Measurements from ENCODE around the gene CYB5RL. TPM values are rescaled to one million over a fixed set of nuclear protein-coding genes. Genes with fewer than 3 reads are reported as not detected.

CYB5RL gene
- total and polyA plus RNA-seq, 2 of the 8 experiments (the other 6 are each of a cell fraction or from before 2014, with no cell fraction given), result 13.2 to 14.1 TPM

DNA sequence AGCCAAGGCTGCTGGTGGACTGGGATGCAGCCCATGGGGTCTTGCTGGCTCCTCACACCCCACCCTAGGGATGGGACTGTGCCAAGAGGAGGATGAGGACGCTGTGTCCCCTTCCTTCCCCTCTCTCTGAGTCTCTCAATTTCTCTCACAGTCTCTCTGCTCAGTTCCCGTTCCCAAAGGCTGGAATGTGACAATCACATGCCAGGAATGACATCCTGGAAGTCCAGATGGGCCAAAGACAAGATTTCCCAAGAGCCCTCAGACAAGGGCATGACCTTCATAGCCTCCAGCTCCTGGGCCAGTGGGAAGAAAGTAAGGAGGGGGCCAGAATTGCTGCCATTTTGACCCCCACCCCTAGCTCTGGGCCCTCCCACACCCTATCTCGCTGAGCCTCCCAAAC, 39.5 kb downstream of the CYB5RL start:
- Histone ChIP-seq H4K8ac (ENCODE audit: extremely low read depth, insufficient read depth, low read length) (no peak overlapping the region; the same call in 1 of the 2 replicates), H4K20me1 (replicated peaks in 1 of 2; ENCODE audit: control insufficient read depth in 1 of 2, insufficient read depth in 2 of 2, low read length in 2 of 2) (no peaks in the 10 kb centered on the region), H3K23me2 (ENCODE audit: low read depth, low read length) (no peaks in the 10 kb centered on the region), H3K79me1 (ENCODE audit: low read depth, low read length) (no peaks in the 10 kb centered on the region), H3K56ac (replicated peaks; ENCODE audit: insufficient read length, low read depth, low read length) (no peak overlapping the region), H4K5ac (ENCODE audit: insufficient read length, low read depth, low read length) (no peak overlapping the region), H3K27me3 (replicated peaks in 1 of 4; ENCODE audit: control insufficient read depth in 3 of 4, extremely low read depth in 1 of 4, insufficient read depth in 3 of 4, low read length in 3 of 4) (no peaks in the 10 kb centered on the region), H3K36me3 (ENCODE audit: control insufficient read depth in 2 of 4, insufficient read depth in 4 of 4, low read length in 3 of 4) (no peaks in the 10 kb centered on the region), H3K9ac (replicated peaks in 1 of 4; ENCODE audit: extremely low read depth in 1 of 4, low read depth in 3 of 4, low read length in 3 of 4) (no peak overlapping the region), H3K27ac (ENCODE audit: low read depth, low read length) (no peak overlapping the region), H3K23ac (ENCODE audit: insufficient read length) (no peak overlapping the region), H2BK120ac (replicated peaks; ENCODE audit: low read depth, low read length) (no peak overlapping the region), H2AFZ (ENCODE audit: low read length) (no peak overlapping the region), H3K18ac (ENCODE audit: extremely low read depth, low read length) (no peak overlapping the region), H3K79me2 (ENCODE audit: control insufficient read depth in 1 of 2, insufficient read depth in 2 of 2, low read length in 2 of 2) (no peaks in the 10 kb centered on the region), H2BK5ac (ENCODE audit: low read depth, low read length) (no peak overlapping the region), H3K14ac (ENCODE audit: insufficient read length) (no peak overlapping the region), H3K4me1 (replicated peaks in 1 of 4; ENCODE audit: control insufficient read depth in 3 of 4, insufficient read depth in 4 of 4, low read length in 3 of 4) (no peaks in the 10 kb centered on the region), H2BK12ac (ENCODE audit: low read depth, low read length) (0 out of 2 replicates have a peak overlapping the region, but pooled peaks have one; percentile 39), H2AK5ac (ENCODE audit: low read depth, low read length) (no peak overlapping the region), H3K4ac (replicated peaks; ENCODE audit: insufficient read length, low read depth, low read length) (no peak overlapping the region), H2BK15ac (ENCODE audit: low read length) (0 out of 2 replicates have a peak overlapping the region, but pooled peaks have one; percentile 31), H3K4me3 (ENCODE audit: extremely low read depth in 1 of 4, insufficient read depth in 2 of 4, low read depth in 3 of 4, low read length in 4 of 4) (no peak overlapping the region), H3K4me2 (ENCODE audit: insufficient read depth in 1 of 2, low read depth in 2 of 2, low read length in 2 of 2) (no peak overlapping the region), H2BK20ac (ENCODE audit: low read length) (no peak overlapping the region), H4K91ac (replicated peaks; ENCODE audit: insufficient read length, low read length) (no peak overlapping the region), H3K9me3 (ENCODE audit: insufficient read depth in 2 of 2, low read depth in 1 of 2, low read length in 1 of 2) (no peaks in the 10 kb centered on the region)
- DNase-seq (ENCODE audit: low read depth in 1 of 2, low spot score in 2 of 2) (no peak), FAIRE-seq (no peak)
- POLR2A ChIA-PET (ENCODE audit: partially characterized antibody), result interaction anchor here (0.8 kb wide), 1 partner anchor 24 kb away, joined by 3 read pairs; no protein-coding TSS in a partner anchor
- WGBS, 2 experiments (ENCODE audit: extremely low coverage in 1 of 2, insufficient coverage in 1 of 2, insufficient read length in 1 of 2, insufficient replicate concordance in 2 of 2, low coverage in 1 of 2, low lambda C conversion rate in 2 of 2, missing lambda C conversion rate in 1 of 2), result 83% methylated on average over 3 of the region's 3 CpGs; no CpG with 5 or more reads in 1 of the 2 experiments
- CTCF ChIA-PET (ENCODE audit: partially characterized antibody), result no interaction called here
- no peak for TF ChIP-seq SIRT6 (IDR thresholded peaks at IDR 0.05; ENCODE audit: low read length)
- TF ChIP-seq FOSL1 (IDR thresholded peaks at IDR 0.05; ENCODE audit: insufficient read depth, low read depth, low read length), result no peak
- TF ChIP-seq, protein P1, sequence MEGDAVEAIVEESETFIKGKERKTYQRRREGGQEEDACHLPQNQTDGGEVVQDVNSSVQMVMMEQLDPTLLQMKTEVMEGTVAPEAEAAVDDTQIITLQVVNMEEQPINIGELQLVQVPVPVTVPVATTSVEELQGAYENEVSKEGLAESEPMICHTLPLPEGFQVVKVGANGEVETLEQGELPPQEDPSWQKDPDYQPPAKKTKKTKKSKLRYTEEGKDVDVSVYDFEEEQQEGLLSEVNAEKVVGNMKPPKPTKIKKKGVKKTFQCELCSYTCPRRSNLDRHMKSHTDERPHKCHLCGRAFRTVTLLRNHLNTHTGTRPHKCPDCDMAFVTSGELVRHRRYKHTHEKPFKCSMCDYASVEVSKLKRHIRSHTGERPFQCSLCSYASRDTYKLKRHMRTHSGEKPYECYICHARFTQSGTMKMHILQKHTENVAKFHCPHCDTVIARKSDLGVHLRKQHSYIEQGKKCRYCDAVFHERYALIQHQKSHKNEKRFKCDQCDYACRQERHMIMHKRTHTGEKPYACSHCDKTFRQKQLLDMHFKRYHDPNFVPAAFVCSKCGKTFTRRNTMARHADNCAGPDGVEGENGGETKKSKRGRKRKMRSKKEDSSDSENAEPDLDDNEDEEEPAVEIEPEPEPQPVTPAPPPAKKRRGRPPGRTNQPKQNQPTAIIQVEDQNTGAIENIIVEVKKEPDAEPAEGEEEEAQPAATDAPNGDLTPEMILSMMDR (IDR thresholded peaks at IDR 0.05; ENCODE audit: control extremely low read depth in 1 of 3, insufficient read depth in 1 of 3, low read depth in 1 of 3, low read length in 3 of 3), result no peak
- no peak for TF ChIP-seq KDM4A (IDR thresholded peaks at IDR 0.05; ENCODE audit: low read depth, low read length, severe bottlenecking)
- no peak for TF ChIP-seq CREB1 (IDR thresholded peaks at IDR 0.05)
- no peak for TF ChIP-seq RXRA (IDR thresholded peaks at IDR 0.05; ENCODE audit: insufficient read depth, low read depth, low read length)
- no peak for TF ChIP-seq JUND (IDR thresholded peaks at IDR 0.05; ENCODE audit: low read length)
- no peak for TF ChIP-seq KDM5A (IDR thresholded peaks at IDR 0.05; ENCODE audit: low read length)
- TF ChIP-seq, protein P2, sequence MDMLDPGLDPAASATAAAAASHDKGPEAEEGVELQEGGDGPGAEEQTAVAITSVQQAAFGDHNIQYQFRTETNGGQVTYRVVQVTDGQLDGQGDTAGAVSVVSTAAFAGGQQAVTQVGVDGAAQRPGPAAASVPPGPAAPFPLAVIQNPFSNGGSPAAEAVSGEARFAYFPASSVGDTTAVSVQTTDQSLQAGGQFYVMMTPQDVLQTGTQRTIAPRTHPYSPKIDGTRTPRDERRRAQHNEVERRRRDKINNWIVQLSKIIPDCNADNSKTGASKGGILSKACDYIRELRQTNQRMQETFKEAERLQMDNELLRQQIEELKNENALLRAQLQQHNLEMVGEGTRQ (IDR thresholded peaks at IDR 0.05; ENCODE audit: low read length), result no peak
- TF ChIP-seq YY1 (IDR thresholded peaks at IDR 0.05; ENCODE audit: low read depth, low read length), result no peak
- no peak for TF ChIP-seq SP2 (IDR thresholded peaks at IDR 0.05; ENCODE audit: low read length)

All from H1 (cell line).